ENCODE measurements around the gene WNT3A. TPM values are rescaled to one million over a fixed set of nuclear protein-coding genes. Genes with fewer than 3 reads are reported as not detected.

WNT3A gene
- total and polyA plus RNA-seq, 9 of the 15 experiments (the other 6 are each of a cell fraction or from before 2014, with no cell fraction given): not detected

DNA sequence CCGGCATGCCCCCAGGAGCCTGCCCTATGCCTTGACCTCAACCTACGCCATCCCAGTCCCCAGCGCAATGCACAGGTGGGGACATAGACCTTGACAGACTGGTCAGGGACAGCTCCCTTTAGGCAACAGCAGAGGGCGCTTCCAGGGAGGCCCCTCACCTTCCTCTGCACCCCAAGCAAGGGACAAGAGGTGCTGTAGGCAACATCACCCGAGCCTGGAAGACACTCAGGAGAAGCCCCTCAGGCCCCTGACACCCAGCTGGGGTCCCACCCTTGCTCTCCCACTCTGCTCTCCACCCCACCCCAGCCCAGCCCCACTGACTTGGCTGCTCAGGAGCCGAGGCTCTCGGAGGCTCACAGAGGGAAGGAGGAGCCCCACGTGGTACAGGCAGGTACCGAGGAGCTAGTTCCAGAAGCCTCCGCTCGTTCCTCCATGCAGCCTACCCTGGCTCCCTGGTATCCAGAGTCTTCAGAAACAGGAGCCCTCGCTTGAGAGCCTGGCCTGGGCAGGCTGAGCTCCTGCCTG is 2.4 kb upstream of the WNT3A start:
- ChIA-PET CTCF (ENCODE audit: low intra/inter-chr PET ratio) (interaction anchor here (0.7 to 2.2 kb wide), 3 partner anchors 12 to 511 kb away, joined by 3 to 7 read pairs (median 4); no protein-coding TSS in a partner anchor), POLR2A (interaction anchor here (0.6 kb wide), 1 partner anchor 70 kb away, joined by 3 read pairs; no protein-coding TSS in a partner anchor)
- 0% methylated on average over 12 of the region's 12 CpGs for WGBS (ENCODE audit: insufficient coverage, low coverage, missing lambda C conversion rate)
- H3K9ac ChIP-seq (ENCODE audit: insufficient read depth in 1 of 2, low read depth in 2 of 2, low read length in 2 of 2): no peak overlapping the region
- H4K20me1 ChIP-seq (replicated peaks; ENCODE audit: control insufficient read depth, insufficient read depth, low read length): 0 out of 2 replicates have a peak, but pooled peaks cover 5% of the 10 kb centered on the region
- intact Hi-C loops (cut with micrococcal nuclease) (loop anchor here (1.0 kb wide), 1 partner anchor 70 kb away; no protein-coding TSS in a partner anchor), in situ Hi-C loops (cut with MboI) (loop anchor here (5.0 kb wide), 1 partner anchor 513 kb away; no protein-coding TSS in a partner anchor)
- FAIRE-seq (peak; percentile 79), ATAC-seq (peak; percentile 94), DNase-seq (ENCODE audit: extremely low read depth in 1 of 4, low spot score in 3 of 4) (peak; percentile 63 to 75 (median 66))
- no peaks in the 10 kb centered on the region for H3K9me3 ChIP-seq (replicated peaks; ENCODE audit: control insufficient read depth, insufficient read depth, low read depth, low read length)
- no peaks in the 10 kb centered on the region for H3K36me3 ChIP-seq (ENCODE audit: control insufficient read depth, insufficient read depth, low read length)
- H3K4me2 ChIP-seq (ENCODE audit: insufficient read depth, low read length): no peak overlapping the region
- H3K27ac ChIP-seq (ENCODE audit: extremely low read depth, low read depth, low read length): no peak overlapping the region
- H3K4me1 ChIP-seq (replicated peaks in 1 of 2; ENCODE audit: control insufficient read depth in 2 of 2, insufficient read depth in 2 of 2, low read length in 2 of 2): peaks cover 0 to 39% of the 10 kb centered on the region in 2 experiments; a peak in 2 of 5 replicates
- no peaks in the 10 kb centered on the region for H3K79me2 ChIP-seq (ENCODE audit: control insufficient read depth, insufficient read depth, low read length)
- no peak overlapping the region; the same call in 1 of the 2 replicates for H2AFZ ChIP-seq (ENCODE audit: low read depth, low read length)
- no TSS peak for BruUV-seq (replicated peaks)
- H3K9me1 ChIP-seq (ENCODE audit: control insufficient read depth, insufficient read depth, low read length): no peaks in the 10 kb centered on the region
- H3K27me3 ChIP-seq (ENCODE audit: control insufficient read depth in 2 of 2, insufficient read depth in 2 of 2, low read length in 2 of 2): peaks cover 34 to 79% of the 10 kb centered on the region in 2 experiments
- no peak overlapping the region for H3K4me3 ChIP-seq
- TF ChIP-seq SMC3 (conservative IDR thresholded peaks at IDR 0.05; ENCODE audit: insufficient read depth, low read depth, low read length): peak; percentile 74
- TF ChIP-seq KDM1A (IDR thresholded peaks at IDR 0.05): no peak
- TF ChIP-seq FOXK2 (conservative IDR thresholded peaks at IDR 0.05 in 1 of 2, IDR thresholded peaks at IDR 0.05 in 1 of 2; ENCODE audit: low read depth in 2 of 2): no peak
- no peak for TF ChIP-seq SRF (CRISPR knock-in tag; IDR thresholded peaks at IDR 0.05)
- TF ChIP-seq HDAC8 (tag; IDR thresholded peaks at IDR 0.05): no peak
- no peak for TF ChIP-seq FOXP1 (CRISPR knock-in tag; IDR thresholded peaks at IDR 0.05)
- TF ChIP-seq PRMT5 (CRISPR knock-in tag; IDR thresholded peaks at IDR 0.05): no peak
- no peak for TF ChIP-seq CREB5 (CRISPR knock-in tag; IDR thresholded peaks at IDR 0.05)
- TF ChIP-seq CXXC5 (CRISPR knock-in tag; IDR thresholded peaks at IDR 0.05): no peak
- TF ChIP-seq, protein P1, sequence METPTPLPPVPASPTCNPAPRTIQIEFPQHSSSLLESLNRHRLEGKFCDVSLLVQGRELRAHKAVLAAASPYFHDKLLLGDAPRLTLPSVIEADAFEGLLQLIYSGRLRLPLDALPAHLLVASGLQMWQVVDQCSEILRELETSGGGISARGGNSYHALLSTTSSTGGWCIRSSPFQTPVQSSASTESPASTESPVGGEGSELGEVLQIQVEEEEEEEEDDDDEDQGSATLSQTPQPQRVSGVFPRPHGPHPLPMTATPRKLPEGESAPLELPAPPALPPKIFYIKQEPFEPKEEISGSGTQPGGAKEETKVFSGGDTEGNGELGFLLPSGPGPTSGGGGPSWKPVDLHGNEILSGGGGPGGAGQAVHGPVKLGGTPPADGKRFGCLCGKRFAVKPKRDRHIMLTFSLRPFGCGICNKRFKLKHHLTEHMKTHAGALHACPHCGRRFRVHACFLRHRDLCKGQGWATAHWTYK (CRISPR knock-in tag; IDR thresholded peaks at IDR 0.05): no peak
- TF ChIP-seq HDGF (IDR thresholded peaks at IDR 0.05): no peak
- no peak for TF ChIP-seq NCOR1 (IDR thresholded peaks at IDR 0.05)
- peak; percentile 72 to 80 (median 78) for TF ChIP-seq CTCF (IDR thresholded peaks at IDR 0.05 in 2 of 3, conservative IDR thresholded peaks at IDR 0.05 in 1 of 3; ENCODE audit: insufficient read depth in 2 of 3, low read depth in 1 of 3, low read length in 3 of 3)
- TF ChIP-seq ZNF165 (CRISPR knock-in tag; IDR thresholded peaks at IDR 0.05; ENCODE audit: borderline replicate concordance): no peak
- no peak for TF ChIP-seq UBTF (IDR thresholded peaks at IDR 0.05; ENCODE audit: borderline replicate concordance in 1 of 2, low read depth in 2 of 2, low read length in 2 of 2)
